22Rv1 (cell line): ENCODE measurements around the gene DHX34.

Experiments used
- H3K27ac ChIP-seq: fragments of 450-650 bp; 2 replicates; pipeline ENCODE4 v1.5.1; 2017
- CTCF ChIP-seq: fragments of 450-650 bp; IDR thresholded peaks from 2 replicates; pipeline ENCODE4 v1.5.1; 2017; ENCODE audit warnings: mild to moderate bottlenecking
- ZFX ChIP-seq: fragments of 450-650 bp; IDR thresholded peaks from 2 replicates; pipeline ENCODE4 v1.6.1; 2017; ENCODE audit warnings: antibody characterized with exemption, borderline replicate concordance

DHX34 gene

DNA sequence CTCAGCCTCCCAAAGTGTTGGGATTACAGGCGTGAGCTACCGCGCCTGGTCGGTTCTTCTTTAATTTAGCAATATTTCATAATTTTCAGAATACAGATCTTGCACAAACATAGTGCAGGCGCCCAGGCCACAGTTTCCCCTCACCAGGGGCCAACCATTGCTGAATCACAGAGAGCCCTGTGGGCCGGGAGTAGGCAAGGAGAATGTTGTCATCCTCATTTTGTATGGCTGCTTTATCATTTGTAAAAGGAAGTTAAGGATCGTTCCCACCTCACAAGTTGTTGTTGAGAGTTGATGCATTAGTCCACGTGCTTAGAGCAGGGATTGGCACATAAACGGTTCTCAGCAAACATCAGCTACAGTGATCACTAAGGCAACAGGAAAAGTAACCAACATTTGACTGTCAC is 40.0 kb downstream of the DHX34 start:
- no peak overlapping the region for H3K27ac ChIP-seq
- TF ChIP-seq CTCF, result no peak
- TF ChIP-seq ZFX, result no peak

DNA sequence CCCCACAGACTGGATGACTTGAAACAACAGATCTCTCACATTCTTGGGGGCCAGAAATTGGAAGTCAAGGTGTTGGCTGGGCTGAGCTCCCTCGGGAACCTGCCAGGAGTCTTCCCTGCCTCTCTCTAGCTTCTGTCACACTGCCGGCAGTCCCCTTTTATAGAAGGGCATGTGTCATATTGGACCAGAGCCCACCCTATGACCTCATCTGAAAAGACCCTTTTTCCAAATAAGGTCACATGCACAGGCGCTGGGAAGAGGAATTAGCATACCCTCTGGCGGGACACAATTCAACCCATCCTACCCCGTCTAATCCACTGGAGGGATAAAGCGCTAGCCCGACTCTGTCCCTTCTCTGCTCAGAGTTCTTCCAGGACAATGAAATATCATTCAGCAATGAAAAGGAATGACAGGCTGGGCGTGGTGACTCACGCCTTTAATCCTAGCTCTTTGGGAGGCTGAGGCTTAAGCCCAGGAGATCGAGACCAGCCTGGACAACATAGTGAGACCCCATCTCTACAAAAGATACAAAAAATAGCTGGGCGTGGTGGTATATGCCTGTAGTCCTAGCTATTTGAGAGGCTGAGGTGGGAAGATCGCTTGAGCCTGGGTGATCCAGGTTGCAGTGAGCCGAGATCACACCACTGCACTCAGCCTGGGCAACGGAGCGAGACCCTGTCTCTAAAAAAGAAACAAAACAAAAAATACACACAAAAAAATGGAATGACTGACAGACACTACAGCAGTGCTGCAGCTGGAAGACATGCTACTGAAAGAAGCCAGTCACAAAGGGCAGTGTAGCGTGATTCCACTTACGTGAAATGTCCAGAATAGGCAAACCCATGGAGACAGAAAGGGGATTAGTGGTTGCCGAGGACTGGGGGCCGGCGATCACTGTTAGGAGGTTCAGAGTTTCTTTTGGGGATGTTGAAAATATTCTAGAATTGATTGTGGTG is 41.7 kb downstream of the DHX34 start:
- TF ChIP-seq CTCF, result no peak
- no peak for TF ChIP-seq ZFX
- H3K27ac ChIP-seq, result no peak overlapping the region

GRCh38 chr19:47391510-47392223 is 42.6 kb downstream of the DHX34 start:
- H3K27ac ChIP-seq, result no peak overlapping the region
- TF ChIP-seq CTCF (peak; percentile 92), ZFX (no peak)

DNA sequence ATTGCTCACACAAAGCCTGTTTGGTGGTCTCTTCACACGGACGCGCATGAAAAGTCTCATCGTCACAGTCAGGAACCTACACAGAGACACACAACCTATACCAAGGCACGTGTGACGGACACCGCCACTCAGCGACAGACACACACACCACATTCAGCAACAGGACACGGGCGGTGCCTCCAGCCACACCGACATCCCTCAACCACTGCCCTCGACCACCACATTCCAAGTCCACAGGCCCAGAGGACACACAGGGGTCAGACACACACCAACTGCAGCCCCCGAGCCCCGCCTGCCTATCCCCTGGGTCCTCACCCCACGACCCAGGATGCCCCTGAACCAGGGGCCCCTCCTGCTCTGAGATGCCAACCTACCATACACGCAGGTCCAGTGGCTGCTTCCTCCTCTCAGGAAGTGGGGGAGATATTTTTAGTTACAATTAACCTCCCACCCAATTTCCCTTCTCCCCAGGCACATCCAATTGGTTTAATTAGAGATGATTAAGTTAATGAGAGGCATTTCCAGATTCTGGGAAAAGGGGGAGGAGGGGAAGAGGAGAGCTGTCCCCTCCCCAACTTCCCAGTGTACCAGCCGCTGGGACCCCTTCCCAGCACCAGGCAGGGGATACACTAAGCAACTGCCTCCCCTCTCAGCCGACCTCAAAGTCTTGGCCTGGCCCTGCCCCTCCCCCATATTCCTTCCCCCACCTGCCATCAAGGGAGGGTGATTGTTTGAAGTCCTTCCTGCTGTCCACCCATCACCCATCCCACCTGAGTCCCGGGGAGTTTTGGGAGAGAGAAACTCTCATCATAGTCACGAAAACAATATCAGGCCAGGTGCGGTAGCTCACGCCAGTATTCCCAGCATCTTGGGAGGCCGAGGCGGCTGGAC is 49.8 kb downstream of the DHX34 start:
- no peak overlapping the region for H3K27ac ChIP-seq
- TF ChIP-seq ZFX (no peak), CTCF (no peak)

DNA sequence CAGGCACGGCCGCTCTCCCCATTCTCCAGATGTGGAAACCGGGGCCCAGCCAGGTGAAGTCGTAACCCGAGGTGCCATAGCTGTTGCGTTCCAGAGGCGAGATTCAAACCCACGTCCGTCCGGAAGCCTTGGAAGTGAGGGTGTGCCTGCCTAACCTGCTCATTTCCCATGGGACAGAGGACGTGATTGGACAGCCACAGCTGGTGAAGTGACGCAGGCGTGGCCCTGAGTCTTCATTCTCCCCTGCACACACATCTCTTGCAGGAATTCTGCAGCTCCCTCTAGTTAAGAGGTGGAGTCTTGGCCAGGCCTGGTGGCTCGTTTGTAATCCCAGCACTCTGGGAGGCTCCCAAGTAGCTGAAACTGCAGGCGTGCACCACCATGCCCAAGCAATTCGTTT is 53.4 kb downstream of the DHX34 start:
- no peak overlapping the region for H3K27ac ChIP-seq
- TF ChIP-seq CTCF (no peak), ZFX (no peak)

DNA sequence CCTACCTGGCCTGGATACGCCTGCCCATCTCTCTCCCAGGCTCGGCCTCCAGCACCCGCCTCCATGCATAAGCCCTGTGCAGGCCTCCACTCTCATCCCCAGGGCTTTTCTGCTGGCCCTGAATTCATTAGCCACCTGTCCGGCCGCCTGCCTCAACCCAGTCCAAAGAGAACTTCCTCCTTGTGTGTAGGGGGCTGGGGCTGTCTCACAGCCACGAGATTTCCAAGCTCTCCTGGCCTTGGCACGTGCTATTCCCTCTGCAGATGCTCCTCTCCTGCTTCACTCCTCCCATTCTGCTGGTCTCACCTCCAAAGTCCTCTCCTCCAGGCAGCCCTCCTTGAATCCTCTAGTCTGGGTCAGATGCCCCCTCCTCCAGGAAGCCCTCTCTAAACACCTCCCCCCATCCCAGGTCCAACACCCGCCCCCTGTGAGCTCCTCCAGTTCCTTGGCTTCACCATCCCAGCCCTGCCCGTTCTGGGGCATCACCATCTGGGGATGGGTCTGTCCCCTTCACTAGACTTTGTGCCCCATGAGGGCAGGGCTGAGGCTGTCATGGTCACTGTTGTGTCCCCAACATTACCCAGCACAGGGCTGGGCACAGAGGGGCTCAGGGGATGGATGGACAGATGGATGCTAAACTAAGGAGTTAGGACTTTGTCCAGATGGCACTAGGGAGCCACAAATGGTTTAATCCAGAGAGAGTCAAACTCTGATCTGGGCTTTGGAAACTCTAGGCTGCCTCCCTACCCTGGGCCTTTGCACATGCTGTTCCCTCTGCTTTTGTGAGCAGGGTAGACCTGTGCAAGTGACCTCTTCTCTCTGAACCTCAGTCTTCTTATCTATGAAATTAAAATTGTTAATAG is 55.5 kb downstream of the DHX34 start:
- TF ChIP-seq ZFX, result no peak

More for the DNA sequence above, 55.5 kb downstream of the DHX34 start:
- no peak overlapping the region for H3K27ac ChIP-seq
